Glutamatergic neuron (in vitro differentiated cells): ENCODE measurements around the gene PTGER4. TPM values are rescaled to one million over a fixed set of nuclear protein-coding genes. Genes with fewer than 3 reads are reported as not detected.

ENCODE experiments used
- DNase-seq: peaks from one replicate; pipeline ENCODE4 v3.0.0; 2022
- H3K27ac Mint-ChIP-seq: one replicate; pipeline ENCODE4 v1.8.0; 2020; ENCODE audit warnings: mild to moderate bottlenecking, mixed read lengths, inconsistent platforms; ENCODE audit not compliant: unreplicated experiment
- H3K27me3 Mint-ChIP-seq: one replicate; pipeline ENCODE4 v1.8.0; 2020; ENCODE audit warnings: mild to moderate bottlenecking, moderate library complexity, mixed read lengths, inconsistent platforms; ENCODE audit not compliant: unreplicated experiment
- H3K36me3 Mint-ChIP-seq: one replicate; pipeline ENCODE4 v1.8.0; 2020; ENCODE audit warnings: mild to moderate bottlenecking, mixed read lengths, inconsistent platforms; ENCODE audit not compliant: unreplicated experiment
- H3K4me1 Mint-ChIP-seq: one replicate; pipeline ENCODE4 v1.8.0; 2020; ENCODE audit warnings: mild to moderate bottlenecking, low read depth, mixed read lengths, inconsistent platforms; ENCODE audit not compliant: unreplicated experiment
- H3K4me3 Mint-ChIP-seq: one replicate; pipeline ENCODE4 v1.8.0; 2020; ENCODE audit warnings: mild to moderate bottlenecking, mixed read lengths, inconsistent platforms; ENCODE audit not compliant: unreplicated experiment
- H3K9me3 Mint-ChIP-seq: one replicate; pipeline ENCODE4 v1.8.0; 2020; ENCODE audit warnings: mild to moderate bottlenecking, moderate library complexity, mixed read lengths, inconsistent platforms; ENCODE audit not compliant: unreplicated experiment
- CTCF ChIP-seq: fragments of 200-600 bp; sonication (generic); IDR thresholded peaks from one replicate; pipeline ENCODE4 v1.5.0; 2021; ENCODE audit not compliant: partially characterized antibody, unreplicated experiment
- total RNA-seq: library from RNA; stranded (reverse); fragmentation: NEBNext Ultra II Directional; extraction: Animal tissue kit (Norgen Biotek cat#: 25700); gene quantifications from one replicate; pipeline ENCODE4 v1.2.1, GENCODE V29; 2021; ENCODE audit not compliant: unreplicated experiment

PTGER4 gene
- total RNA-seq, 1 donor from 2014 or later: not detected

- Mint-ChIP-seq H3K27ac (no peak overlapping the region), H3K9me3 (peaks cover 9% of the 10 kb centered on the region), H3K27me3 (peaks cover 18% of the 10 kb centered on the region), H3K4me1 (peaks cover 11% of the 10 kb centered on the region), H3K4me3 (no peak overlapping the region), H3K36me3 (peaks cover 5% of the 10 kb centered on the region)
- TF ChIP-seq CTCF: no peak
- DNase-seq: no peak
These were observed 2.3 kb upstream of the PTGER4 start for GRCh38 chr5:40677456-40677855.

GRCh38 chr5:40678026-40678425 lies 1.7 kb upstream of the PTGER4 start:
- Mint-ChIP-seq H3K27ac (no peak overlapping the region), H3K27me3 (peaks cover 18% of the 10 kb centered on the region), H3K9me3 (peaks cover 9% of the 10 kb centered on the region), H3K4me3 (no peak overlapping the region), H3K36me3 (peaks cover 5% of the 10 kb centered on the region), H3K4me1 (peaks cover 11% of the 10 kb centered on the region)
- DNase-seq: no peak
- TF ChIP-seq CTCF: no peak

GRCh38 chr5:40678460-40679147 lies 1.1 kb upstream of the PTGER4 start:
- Mint-ChIP-seq H3K27me3 (peaks cover 18% of the 10 kb centered on the region), H3K27ac (no peak overlapping the region), H3K4me1 (peaks cover 11% of the 10 kb centered on the region), H3K9me3 (peaks cover 9% of the 10 kb centered on the region), H3K36me3 (peaks cover 5% of the 10 kb centered on the region), H3K4me3 (peak overlapping the region; percentile 85)
- TF ChIP-seq CTCF: no peak
- DNase-seq: no peak

- Mint-ChIP-seq H3K4me1 (peaks cover 11% of the 10 kb centered on the region), H3K9me3 (peaks cover 9% of the 10 kb centered on the region), H3K27me3 (peaks cover 18% of the 10 kb centered on the region), H3K36me3 (peaks cover 5% of the 10 kb centered on the region), H3K27ac (no peak overlapping the region), H3K4me3 (peak overlapping the region; percentile 90)
- no peak for TF ChIP-seq CTCF
- DNase-seq: peak; percentile 87
These were observed 385 bp upstream of the PTGER4 start for GRCh38 chr5:40679148-40679912.

GRCh38 chr5:40680741-40681362 lies 1.1 kb downstream of the PTGER4 start:
- peaks cover 18% of the 10 kb centered on the region for H3K27me3 Mint-ChIP-seq
- H3K4me1 Mint-ChIP-seq: peaks cover 11% of the 10 kb centered on the region
- peaks cover 9% of the 10 kb centered on the region for H3K9me3 Mint-ChIP-seq
- H3K36me3 Mint-ChIP-seq: peaks cover 5% of the 10 kb centered on the region
- peak; percentile 40 for TF ChIP-seq CTCF
- DNase-seq: peak; percentile 34
- H3K4me3 Mint-ChIP-seq: peak overlapping the region; percentile 86
- H3K27ac Mint-ChIP-seq: no peak overlapping the region
